Transverse colon (tissue), 4 donors: Measurements from ENCODE around the gene CCT6A. TPM values are rescaled to one million over a fixed set of nuclear protein-coding genes. Genes with fewer than 3 reads are reported as not detected.
"Not testable (repeated sequence)": the region's sequence is repeated elsewhere in the genome, so short reads cannot be mapped to it uniquely, and the experiment has no call there.

ENCODE experiments used
- DNase-seq: peaks from one replicate; pipeline ENCODE4 v3.0.0-alpha.2; 2019
- H3K27ac ChIP-seq, 4 donors: fragments of 200-600 bp; sonication (generic); 2 replicates each; pipeline ENCODE4 v1.5.1; 2016 to 2018; ENCODE audit warnings: inconsistent platforms in 4 of 4
- H3K27me3 ChIP-seq: fragments of 200-600 bp; sonication (generic); 2 replicates; pipeline ENCODE4 v1.5.1; 2017; ENCODE audit warnings: inconsistent platforms
- H3K36me3 ChIP-seq, 4 donors: fragments of 200-600 bp; sonication (generic); 2 replicates each; pipeline ENCODE4 v1.5.1; 2017 to 2019; ENCODE audit warnings: inconsistent platforms in 4 of 4
- H3K4me1 ChIP-seq, 4 donors: fragments of 200-600 bp; sonication (generic); 2 replicates each; pipeline ENCODE4 v1.5.1; 2017 to 2020; ENCODE audit warnings: inconsistent platforms in 4 of 4
- H3K4me3 ChIP-seq, 4 donors: fragments of 200-600 bp; sonication (generic); 1 replicate in 1 of 4; 2 replicates in 3 of 4; pipeline versions ENCODE4 v1.5.1 to v1.6.1; 2017 to 2019; ENCODE audit warnings: inconsistent platforms in 4 of 4
- H3K9me3 ChIP-seq, 2 donors: fragments of 200-600 bp; sonication (generic); 2 replicates each; pipeline ENCODE4 v1.5.1; 2017 to 2019; ENCODE audit warnings: inconsistent platforms in 2 of 2
- CTCF ChIP-seq, 5 experiments: fragments of 200-600 bp in 3 of 5; fragments of 450-650 bp in 2 of 5; sonication (generic) in 3 of 5; IDR thresholded peaks; 1 replicate in 2 of 5; 2 replicates in 3 of 5; pipeline ENCODE4 v1.5.1; 2016 to 2017; ENCODE audit warnings: antibody characterized with exemption in 5 of 5, inconsistent platforms in 3 of 5, mild to moderate bottlenecking in 2 of 5, moderate library complexity in 1 of 5
- EP300 ChIP-seq: sonication (generic); formaldehyde crosslinking; IDR thresholded peaks from one replicate; pipeline ENCODE4 v1.6.1; 2017; ENCODE audit warnings: antibody characterized with exemption, low read depth
- POLR2A ChIP-seq: fragments of 450-650 bp; IDR thresholded peaks from one replicate; pipeline ENCODE4 v1.6.1; 2016; ENCODE audit warnings: antibody characterized with exemption, mild to moderate bottlenecking, moderate library complexity
- POLR2AphosphoS5 ChIP-seq, 3 donors: sonication (generic); formaldehyde crosslinking; IDR thresholded peaks; one replicate each; pipeline ENCODE4 v1.6.1; 2016; ENCODE audit warnings: antibody characterized with exemption in 3 of 3
- WGBS, 2 donors: methylation state at CpG; one replicate each; pipeline ENCODE4 v1.1.5; 2018; ENCODE audit warnings: low coverage in 1 of 2; 5-methylcytosine and 5-hydroxymethylcytosine counted together
- in situ Hi-C, 4 donors: fragments of 200-750 bp; cut with MboI; loops; one replicate each; pipeline versions ENCODE4 v1.15.0 to v1.15.1; 2017; ENCODE audit warnings: low sequenced_read_pairs in 3 of 4, low pct_ligation_motif_present in 1 of 4, low pct_unique_long_range_greater_than_20kb in 1 of 4
- intact Hi-C: fragments of 100-400 bp; cut with DNase I; formaldehyde crosslinking; loops from one replicate; pipeline ENCODE4 v1.15.1; 2023; ENCODE audit warnings: low total_unique reads
- total RNA-seq, 4 donors: library from RNA; depleted of rRNA; stranded (reverse); fragments of >200 nt; gene quantifications; one replicate each; pipeline ENCODE4 v1.1.0, GENCODE V29; 2016

Gene CCT6A
- total RNA-seq, 4 donors from 2014 or later: 47.9 to 92.9 (median 70.9) TPM

GRCh38 chr7:56099653-56100052 is 48.1 kb downstream of the CCT6A start:
- Histone ChIP-seq H3K9me3 (no peaks in the 10 kb centered on the region), H3K36me3 (peaks cover 0 to 45% (median 23%) of the 10 kb centered on the region in 4 donors), H3K27ac (no peak overlapping the region), H3K4me1 (peaks cover 0 to 3% (median 1%) of the 10 kb centered on the region in 4 donors), H3K4me3 (no peak overlapping the region), H3K27me3 (no peaks in the 10 kb centered on the region)
- intact Hi-C loops (no loop called here), in situ Hi-C loops (no loop called here)
- WGBS, 2 donors: 70 to 96% methylated on average over 2 to 3 of the region's 3 CpGs
- TF ChIP-seq CTCF (IDR thresholded peaks at IDR 0.05) (no peak), POLR2AphosphoS5 (IDR thresholded peaks at IDR 0.05) (no peak), POLR2A (no peak), EP300 (no peak)
- no peak for DNase-seq

GRCh38 chr7:56104138-56104537 is 52.6 kb downstream of the CCT6A start:
- H3K4me3 ChIP-seq, H3K9me3 ChIP-seq, H3K27me3 ChIP-seq, DNase-seq, intact Hi-C loops, H3K27ac ChIP-seq, in situ Hi-C loops: not testable (repeated sequence)
- H3K4me1 ChIP-seq: peaks cover 0 to 16% (median 11%) of the 10 kb centered on the region in 4 donors
- peaks cover 0 to 45% (median 23%) of the 10 kb centered on the region in 4 donors for H3K36me3 ChIP-seq
- WGBS, 2 donors: 78 to 86% methylated on average over 7 to 8 of the region's 9 CpGs

GRCh38 chr7:56105508-56105907 is 53.9 kb downstream of the CCT6A start:
- WGBS, 2 donors: 8 to 10% methylated on average over 6 of the region's 6 CpGs
- TF ChIP-seq CTCF (IDR thresholded peaks at IDR 0.05) (no peak), POLR2AphosphoS5 (IDR thresholded peaks at IDR 0.05) (no peak), POLR2A (no peak), EP300 (no peak)
- in situ Hi-C loops: no loop called here

GRCh38 chr7:56106108-56107073 is 54.8 kb downstream of the CCT6A start, which contains the start of gene CHCHD2:
TSS of gene CHCHD2 (minus strand) at chr7:56106476. CDS start at chr7:56106413, 63 bp downstream.
- 3 to 8% methylated on average over 7 to 48 of the region's 57 CpGs for WGBS, 2 donors
- peaks cover 0 to 31% (median 15%) of the 10 kb centered on the region in 4 donors for H3K36me3 ChIP-seq
- in situ Hi-C loops: no loop called here
- H3K27ac ChIP-seq: peak within 1 kb of the TSS; percentile 91 to 95 (median 92)
- peak within 1 kb of the TSS; percentile 72 to 91 (median 81) for H3K4me3 ChIP-seq
- DNase-seq: peak; percentile 97
- H3K9me3 ChIP-seq: no peaks in the 10 kb centered on the region
- intact Hi-C loops: no loop called here
- H3K27me3 ChIP-seq: no peaks in the 10 kb centered on the region
- H3K4me1 ChIP-seq: peaks cover 0 to 16% (median 11%) of the 10 kb centered on the region in 4 donors
- TF ChIP-seq POLR2AphosphoS5 (IDR thresholded peaks at IDR 0.05) (peak; percentile 94 to 98 (median 98)), POLR2A (peak; percentile 97), CTCF (IDR thresholded peaks at IDR 0.05) (no peak)

More at GRCh38 chr7:56105508-56105907, 53.9 kb downstream of the CCT6A start:
- peaks cover 0 to 16% (median 11%) of the 10 kb centered on the region in 4 donors for H3K4me1 ChIP-seq
- H3K36me3 ChIP-seq: peaks cover 0 to 39% (median 19%) of the 10 kb centered on the region in 4 donors
- DNase-seq: peak; percentile 29
- H3K9me3 ChIP-seq: no peaks in the 10 kb centered on the region
- peak overlapping the region; percentile 91 to 95 (median 92) for H3K27ac ChIP-seq
- H3K27me3 ChIP-seq: no peaks in the 10 kb centered on the region
- peak overlapping the region; percentile 72 to 91 (median 81) for H3K4me3 ChIP-seq
- intact Hi-C loops: no loop called here
